ENCODE results near the gene GUCY2C.
"Not testable (repeated sequence)": the region's sequence is repeated elsewhere in the genome, so short reads cannot be mapped to it uniquely, and the experiment has no call there.

The GUCY2C gene

GRCh38 chr12:14696265-14696741 is at the start of gene GUCY2C:
TSS of gene GUCY2C (minus strand) at chr12:14696599. CDS start at chr12:14696448, 151 bp downstream.
- FAIRE-seq = no peak

DNA sequence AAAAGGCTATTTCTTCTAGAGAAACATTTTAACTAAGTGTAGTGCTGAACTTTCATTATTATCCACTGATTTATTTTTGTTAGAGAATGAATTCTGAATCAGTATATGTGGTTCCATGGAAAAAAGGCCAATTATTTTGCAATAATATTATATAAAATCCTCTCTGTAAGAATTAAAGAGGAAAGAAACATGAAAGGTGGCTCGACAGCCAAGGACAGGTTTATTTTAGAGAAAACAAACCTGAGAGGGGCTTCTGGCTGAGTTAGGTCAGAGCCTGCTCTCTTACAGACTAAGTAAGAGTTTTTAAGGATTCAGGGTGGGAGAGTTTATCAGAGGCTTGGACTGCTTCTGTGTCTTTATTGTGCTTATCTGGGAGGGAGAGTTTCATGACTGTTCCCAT is 46.7 kb upstream of the GUCY2C start:
- no peak for FAIRE-seq

DNA sequence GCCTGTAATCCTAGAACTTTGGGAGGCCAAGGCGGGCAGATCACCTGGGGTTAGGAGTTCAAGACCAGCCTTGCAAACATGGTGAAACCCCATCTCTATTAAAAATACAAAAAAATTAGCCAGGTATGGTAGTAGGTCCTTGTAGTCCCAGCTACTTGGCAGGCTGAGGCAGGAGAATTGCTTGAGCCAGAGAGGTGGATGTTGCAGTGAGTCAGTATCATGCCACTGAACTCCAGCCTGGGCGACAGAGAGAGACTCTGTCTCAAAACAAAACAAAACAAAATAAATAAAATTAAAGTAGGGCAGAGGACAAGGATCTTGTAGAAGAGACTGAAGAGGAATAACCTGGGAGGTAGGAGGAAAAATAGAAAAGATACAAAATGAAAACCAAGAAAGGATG is 45.5 kb upstream of the GUCY2C start:
- no peak for FAIRE-seq

- no peak for FAIRE-seq
These were observed 44.8 kb upstream of the GUCY2C start for GRCh38 chr12:14741153-14741552.

- FAIRE-seq = not testable (repeated sequence)
These were observed 40.0 kb upstream of the GUCY2C start for GRCh38 chr12:14736441-14736840.

DNA sequence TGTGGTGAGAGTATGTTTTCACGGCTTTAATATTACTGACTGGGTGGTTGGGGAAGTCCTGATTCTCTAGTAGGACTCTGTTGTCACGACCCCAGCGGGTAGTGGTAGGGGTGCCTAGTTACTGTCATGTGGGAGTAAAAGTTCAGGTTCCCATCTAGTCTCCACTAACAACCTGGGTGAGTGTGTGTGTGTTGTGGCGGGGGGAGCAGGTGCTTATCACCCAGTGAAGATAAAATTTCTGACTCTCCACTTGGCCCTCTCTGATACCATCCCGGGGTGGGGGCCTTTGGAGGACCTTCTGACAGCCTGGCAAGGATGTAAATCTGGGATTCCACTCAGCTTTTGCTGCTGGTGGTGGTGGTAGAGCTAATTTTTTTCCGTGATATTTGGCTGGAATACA is 35.4 kb upstream of the GUCY2C start:
- FAIRE-seq = no peak

DNA sequence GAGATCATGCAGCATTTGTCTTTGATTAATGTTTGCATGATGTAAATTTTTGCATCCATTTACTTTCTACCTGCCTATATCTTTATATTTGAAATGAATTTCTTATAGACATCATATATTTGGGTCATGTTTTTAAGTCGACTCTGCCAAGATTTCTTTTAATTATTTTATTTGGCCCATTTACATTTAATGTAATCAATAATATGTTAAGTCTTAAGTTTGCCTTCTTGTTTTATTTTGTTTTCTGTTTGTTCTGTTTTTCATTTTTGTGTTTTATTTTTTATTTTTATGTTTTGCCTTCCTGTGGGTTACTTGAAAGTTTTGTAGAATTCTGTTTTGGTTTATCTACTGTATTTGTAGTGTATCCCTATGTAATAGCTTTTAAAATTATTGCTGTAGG is 33.2 kb upstream of the GUCY2C start:
- peak; percentile 23 for FAIRE-seq

DNA sequence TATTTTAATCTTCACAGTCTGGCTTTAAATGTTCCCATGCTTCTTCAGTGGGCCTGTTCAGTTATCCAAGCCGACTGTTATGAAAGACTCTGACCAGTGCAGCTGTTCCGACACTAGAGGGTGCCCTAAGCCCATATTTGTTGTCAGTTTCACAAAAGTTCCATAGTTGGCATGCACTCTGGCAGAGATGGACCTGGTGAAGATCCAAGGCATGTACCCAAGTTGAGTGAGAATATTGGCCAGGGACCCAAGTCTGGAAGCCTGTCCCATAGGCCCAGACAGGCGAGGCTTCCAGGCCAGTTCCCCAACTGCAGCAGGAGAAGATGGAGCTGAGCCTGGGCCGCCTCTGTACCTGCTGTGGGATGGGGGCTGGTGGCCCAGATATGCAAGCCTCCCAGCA is 27.4 kb upstream of the GUCY2C start:
- FAIRE-seq = peak; percentile 58

DNA sequence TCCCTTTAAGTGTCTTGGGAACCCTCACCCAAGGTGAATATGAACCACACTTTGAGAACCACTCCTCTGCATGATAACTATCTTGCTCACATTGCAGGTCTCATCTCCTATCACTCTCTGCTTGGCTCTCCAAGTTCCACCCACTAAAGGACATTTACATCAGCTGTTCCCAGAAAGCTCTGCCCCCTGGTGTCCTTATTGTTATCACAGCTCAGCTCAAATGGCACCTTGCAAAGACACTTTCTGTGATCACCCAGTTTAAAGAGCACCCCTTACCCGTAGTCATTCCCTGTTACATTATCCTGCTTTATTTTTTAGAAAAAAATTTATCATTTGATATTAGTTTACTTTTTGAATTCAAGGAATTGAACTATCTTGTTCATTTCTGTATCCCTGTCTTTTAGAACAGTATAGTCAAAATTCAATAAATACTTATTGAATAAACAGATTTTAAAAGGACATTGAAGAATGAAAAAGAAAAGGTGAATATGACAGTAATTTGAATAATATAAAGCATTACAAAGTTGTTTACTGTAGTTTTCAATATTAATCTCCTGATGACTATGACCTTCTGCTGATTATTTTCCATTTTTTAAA is 20.5 kb upstream of the GUCY2C start:
- FAIRE-seq = no peak

DNA sequence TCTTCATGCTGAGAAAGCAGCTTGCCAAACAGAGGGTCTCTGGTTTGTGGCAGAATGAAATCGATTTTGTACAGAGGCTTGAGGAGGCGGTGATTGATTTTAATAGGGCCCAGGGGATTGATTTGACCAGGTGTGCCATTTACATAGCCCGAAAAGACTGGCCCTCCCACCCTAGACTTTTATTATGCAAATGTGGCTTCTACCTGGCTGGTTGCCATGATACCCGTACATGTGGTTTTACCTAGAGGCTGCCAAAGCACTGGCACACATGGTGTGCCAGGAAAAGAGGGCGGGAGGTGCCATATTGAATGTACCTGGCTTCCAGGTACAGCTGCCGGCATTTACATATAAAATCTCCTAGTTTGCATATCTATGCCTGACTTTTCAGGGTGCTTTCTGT is 18.0 kb upstream of the GUCY2C start:
- no peak for FAIRE-seq

DNA sequence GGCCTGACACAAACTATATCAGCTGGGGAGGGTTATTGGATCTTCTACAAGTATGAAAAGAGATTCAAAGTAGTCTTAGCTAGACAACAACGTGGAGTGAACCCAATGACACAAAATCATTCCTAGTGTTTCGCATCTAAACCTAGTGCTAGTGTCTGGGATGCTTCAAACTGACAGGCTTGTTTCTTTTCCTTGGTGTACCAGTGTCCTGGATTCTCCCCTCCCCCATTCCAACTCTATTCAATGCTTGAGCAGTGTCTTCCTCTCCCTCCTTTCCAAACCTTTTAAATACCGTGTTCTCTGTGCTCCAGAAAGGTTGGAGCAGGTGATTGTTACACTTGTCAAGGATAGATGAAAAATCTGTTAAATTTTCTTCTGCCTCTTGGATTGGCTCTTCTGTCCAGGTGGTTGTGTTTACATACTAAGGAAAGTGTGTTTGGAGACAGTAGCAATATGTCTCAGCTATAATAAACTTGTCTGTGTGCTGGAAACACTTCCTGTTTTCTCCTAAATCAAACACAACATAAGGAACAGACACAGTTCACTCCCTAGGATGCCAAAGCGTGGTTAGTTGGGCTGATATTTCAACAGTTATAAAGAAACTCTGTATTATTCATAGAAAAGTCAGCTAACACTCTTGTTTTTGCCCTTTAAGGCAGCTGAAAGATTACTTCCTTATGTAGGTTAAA is 14.4 kb upstream of the GUCY2C start:
- FAIRE-seq = no peak

DNA sequence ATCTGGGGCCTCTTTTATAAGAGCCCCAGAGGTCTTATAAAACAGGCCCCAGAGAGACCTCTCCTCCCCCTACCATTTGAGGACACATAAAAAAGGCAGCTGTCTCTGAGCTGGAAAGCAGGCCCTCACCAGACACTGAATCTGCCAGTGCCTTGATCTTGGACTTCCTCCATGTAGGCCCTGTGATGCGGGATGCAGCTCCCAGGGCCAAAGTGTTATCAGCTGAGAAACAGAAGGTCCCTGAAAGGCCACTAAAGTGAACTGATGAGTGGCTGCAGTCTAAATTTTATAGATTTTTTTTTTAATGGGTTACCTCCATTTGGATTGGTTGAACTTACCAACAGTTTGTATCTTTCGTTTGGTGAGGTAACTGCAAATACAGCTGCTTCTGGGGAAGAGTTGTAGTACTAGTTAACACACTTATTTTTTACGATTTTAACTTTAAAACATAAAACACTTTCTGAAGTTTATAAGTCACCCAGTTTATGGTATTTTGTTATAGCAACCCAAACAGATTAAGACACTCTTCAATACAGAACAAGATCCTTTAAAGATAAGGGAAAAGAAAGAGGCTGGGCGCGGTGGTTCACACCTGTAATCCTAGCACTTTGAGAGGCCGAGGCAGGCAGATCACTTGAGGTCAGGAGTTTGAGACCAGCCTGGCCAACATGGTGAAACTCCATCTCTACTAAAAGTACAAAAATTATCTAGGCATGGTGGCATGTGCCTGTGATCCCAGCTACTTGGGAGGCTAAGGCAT is 5.6 kb upstream of the GUCY2C start:
- no peak for FAIRE-seq

- no peak for FAIRE-seq
These were observed 4.5 kb upstream of the GUCY2C start for GRCh38 chr12:14700935-14701334.

DNA sequence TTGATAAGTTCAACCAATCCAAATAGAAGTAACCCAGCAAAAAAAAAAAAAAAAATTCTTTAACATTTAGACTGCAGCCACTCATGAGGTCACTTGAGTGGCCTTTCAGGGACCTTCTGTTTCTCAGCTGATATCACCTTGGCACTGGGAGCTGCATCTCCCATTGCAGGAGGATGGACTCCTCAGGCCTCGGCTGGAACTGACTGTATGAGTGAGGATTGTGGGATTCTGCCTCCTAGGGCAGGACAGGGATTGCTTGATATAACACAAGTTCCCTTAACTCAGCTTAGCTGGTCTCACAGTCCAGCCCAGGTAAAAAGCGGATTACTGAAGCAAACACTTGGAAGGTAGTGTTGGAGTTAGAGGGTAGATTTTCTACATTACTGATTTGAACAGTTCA is 3.5 kb upstream of the GUCY2C start:
- no peak for FAIRE-seq

GRCh38 chr12:14698555-14698954 is 2.2 kb upstream of the GUCY2C start:
- no peak for FAIRE-seq

DNA sequence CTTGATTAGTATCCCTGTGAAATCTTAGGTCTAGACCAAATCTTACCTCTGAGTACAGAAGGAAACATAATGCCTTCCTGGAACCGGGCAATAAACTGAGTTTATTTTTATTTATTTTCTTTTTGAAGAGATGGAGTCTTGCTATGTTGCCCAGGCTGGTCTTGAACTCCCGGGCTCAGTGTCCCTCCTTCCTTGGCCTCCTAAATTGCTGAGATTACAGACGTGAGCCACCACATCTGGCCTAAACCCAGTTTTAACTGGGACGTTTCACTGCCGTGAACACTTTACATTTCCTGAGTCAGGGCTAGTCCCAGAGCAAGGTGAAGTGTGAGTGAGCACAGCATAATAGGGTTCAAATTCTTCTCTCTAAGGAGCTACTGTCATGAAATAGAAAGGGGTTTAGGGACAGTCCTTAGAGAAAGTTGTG is 671 bp downstream of the GUCY2C start:
- no peak for FAIRE-seq

GRCh38 chr12:14694970-14695369 is 1.4 kb downstream of the GUCY2C start:
- FAIRE-seq = no peak

GRCh38 chr12:14694145-14694714 is 2.2 kb downstream of the GUCY2C start:
- FAIRE-seq = no peak

- no peak for FAIRE-seq
These were observed 3.3 kb downstream of the GUCY2C start for GRCh38 chr12:14693116-14693515.

DNA sequence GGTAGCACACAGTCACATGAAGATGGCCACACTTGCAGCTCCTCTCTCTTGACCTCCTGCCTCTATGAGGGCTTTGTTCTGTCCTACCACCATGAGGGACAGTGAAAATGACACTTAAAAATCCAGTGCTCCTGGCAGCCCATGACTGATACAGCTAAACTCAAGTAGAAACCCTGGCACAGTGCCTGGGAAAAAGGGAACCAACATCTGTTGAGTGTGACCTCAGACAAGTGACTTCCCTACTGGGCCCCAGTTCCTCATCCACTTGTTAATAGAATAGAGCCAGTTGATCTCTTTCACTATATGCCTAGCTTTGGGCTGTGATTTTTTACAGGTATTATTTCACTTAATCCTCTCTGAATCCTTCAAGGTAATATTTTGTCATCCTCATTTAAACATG is 4.8 kb downstream of the GUCY2C start:
- no peak for FAIRE-seq

DNA sequence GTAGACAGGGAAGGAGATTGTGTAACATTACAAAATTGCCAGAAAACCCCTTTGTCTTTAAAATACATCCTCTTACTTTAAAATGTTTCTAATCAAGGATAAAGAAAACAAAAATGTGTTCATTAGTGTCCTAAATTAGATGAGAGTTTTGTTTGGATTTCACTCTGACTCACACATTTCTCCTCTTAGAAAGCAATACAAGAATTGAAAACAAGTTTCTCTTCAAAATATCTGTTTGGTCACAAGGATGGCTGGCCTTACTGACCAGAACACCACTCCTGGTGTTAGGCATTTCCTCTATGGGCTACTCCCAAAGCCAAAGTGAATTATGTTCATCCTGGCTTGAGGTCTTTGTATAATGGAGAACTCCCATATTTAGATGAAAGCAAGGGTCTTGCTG is 6.4 kb downstream of the GUCY2C start:
- FAIRE-seq = no peak

DNA sequence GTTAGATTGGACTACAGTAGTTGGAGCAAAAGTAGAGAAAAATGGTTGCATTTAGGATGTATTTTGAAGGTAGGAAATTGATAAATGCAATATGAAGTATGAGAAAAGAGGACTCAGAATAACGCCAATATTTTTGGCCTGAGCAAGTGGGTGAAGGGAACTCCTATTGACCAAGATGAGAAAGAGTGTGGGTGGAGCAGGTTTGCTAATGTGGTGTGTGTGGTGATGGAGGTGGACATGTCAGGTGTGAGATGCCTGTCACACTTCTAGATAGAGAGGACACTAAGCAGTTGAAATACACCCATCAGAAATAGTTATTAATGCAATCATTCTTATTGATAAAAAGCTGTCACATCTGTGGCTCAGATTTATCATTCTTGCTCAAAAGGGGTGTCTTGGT is 7.3 kb downstream of the GUCY2C start:
- no peak for FAIRE-seq

DNA sequence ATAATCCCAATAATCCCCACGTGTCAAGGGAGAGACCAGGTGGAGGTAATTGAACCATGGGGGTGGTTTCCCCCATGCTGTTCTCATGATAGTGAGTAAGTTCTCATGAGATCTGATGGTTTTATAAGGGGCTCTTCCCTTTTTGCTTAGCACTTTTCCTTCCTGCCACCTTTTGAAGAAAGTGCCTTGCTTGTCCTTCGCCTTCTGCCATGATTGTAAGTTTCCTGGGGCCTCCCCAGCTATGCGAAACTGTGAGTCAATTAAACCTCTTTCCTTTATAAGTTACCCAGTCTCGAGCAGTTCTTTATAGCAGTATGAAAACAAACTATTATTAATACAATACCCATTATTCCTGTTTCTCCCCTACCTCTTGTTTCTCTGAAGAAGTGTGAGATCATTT is 14.2 kb downstream of the GUCY2C start:
- FAIRE-seq = not testable (repeated sequence)

GRCh38 chr12:14681625-14682024 is 14.8 kb downstream of the GUCY2C start:
- no peak for FAIRE-seq

Data from TTC549 (cell line).